OCI-LY7 (cell line): ENCODE results near the gene NOCT. TPM values are rescaled to one million over a fixed set of nuclear protein-coding genes. Genes with fewer than 3 reads are reported as not detected.

Experiments used
- BruUV-seq: library from RNA; stranded (reverse); fragments of 400-500 nt; replicated peaks from 2 replicates; lab custom pipeline; 2021; lab: Mats Ljungman, UMichigan
- CTCF ChIA-PET: fragments of 300-600 bp; sonication (Branson Sonifier 250); formaldehyde crosslinking; loops from one replicate; lab custom pipeline; 2022; ENCODE audit warnings: antibody characterized with exemption; ENCODE audit not compliant: unreplicated experiment; lab: Charles Lee
- POLR2A ChIA-PET: fragments of 300-600 bp; sonication (Branson Sonifier 250); formaldehyde crosslinking; loops from one replicate; lab custom pipeline; 2022; ENCODE audit warnings: antibody characterized with exemption; lab: Charles Lee
- DNase-seq: peaks from one replicate; pipeline ENCODE4 v3.0.0-alpha.2; 2015; ENCODE audit warnings: low spot score
- H2AFZ ChIP-seq: fragments of 200-600 bp; sonication (generic), shearing (Covaris generic); 2 replicates; pipeline ENCODE4 v1.6.1; 2014; ENCODE audit warnings: mild to moderate bottlenecking, antibody characterized with exemption, low read length, moderate library complexity
- H3K27ac ChIP-seq: fragments of 200-600 bp; sonication (generic); 2 replicates; pipeline ENCODE4 v1.5.1; 2014; ENCODE audit warnings: mixed run types, low read depth, mild to moderate bottlenecking, moderate library complexity, low read length, inconsistent platforms; ENCODE audit not compliant: poor library complexity, severe bottlenecking
- H3K36me3 ChIP-seq: fragments of 200-600 bp; sonication (generic); 2 replicates; pipeline ENCODE4 v1.6.1; 2014; ENCODE audit warnings: mild to moderate bottlenecking, antibody characterized with exemption, low read length, moderate library complexity, mixed read lengths; ENCODE audit not compliant: insufficient read depth
- H3K4me1 ChIP-seq: fragments of 200-600 bp; sonication (generic); 2 replicates; pipeline ENCODE4 v1.5.1; 2014; ENCODE audit warnings: mild to moderate bottlenecking, low read length; ENCODE audit not compliant: insufficient read depth, poor library complexity, severe bottlenecking
- H3K4me2 ChIP-seq: fragments of 200-600 bp; sonication (generic); 2 replicates; pipeline ENCODE4 v1.6.1; 2014; ENCODE audit warnings: mild to moderate bottlenecking, low read length
- H3K4me3 ChIP-seq: fragments of 200-600 bp; sonication (generic); 2 replicates; pipeline ENCODE4 v1.5.1; 2014; ENCODE audit warnings: mild to moderate bottlenecking, low read depth, low read length; ENCODE audit not compliant: poor library complexity, severe bottlenecking
- H3K79me2 ChIP-seq: fragments of 200-600 bp; sonication (generic); 2 replicates; pipeline ENCODE4 v1.6.1; 2016; ENCODE audit warnings: low read depth, mild to moderate bottlenecking, low read length, moderate library complexity, mixed read lengths; ENCODE audit not compliant: insufficient read depth
- H3K9me2 ChIP-seq: fragments of 200-600 bp; sonication (generic); 2 replicates; pipeline ENCODE4 v1.6.1; 2016; ENCODE audit warnings: mild to moderate bottlenecking, low read length, mixed read lengths; ENCODE audit not compliant: insufficient read depth
- H3K9me3 ChIP-seq: fragments of 200-600 bp; sonication (generic); 2 replicates; pipeline ENCODE4 v1.6.1; 2014; ENCODE audit warnings: mild to moderate bottlenecking, mixed run types, low read length, mixed read lengths
- H4K20me1 ChIP-seq: fragments of 200-600 bp; sonication (generic); 2 replicates; pipeline ENCODE4 v1.6.1; 2014; ENCODE audit warnings: mild to moderate bottlenecking, antibody characterized with exemption, low read length, moderate library complexity, mixed read lengths; ENCODE audit not compliant: insufficient read depth
- EZH2phosphoT487 ChIP-seq: fragments of 200-600 bp; sonication (generic); IDR thresholded peaks from 2 replicates; pipeline ENCODE4 v1.6.1; 2018; ENCODE audit warnings: low read depth, borderline replicate concordance, mild to moderate bottlenecking, mixed run types, antibody characterized with exemption, low read length, moderate library complexity, mixed read lengths
- intact Hi-C: fragments of 100-400 bp; cut with micrococcal nuclease; formaldehyde crosslinking; loops from one replicate; pipeline ENCODE4 v1.10.0; 2022; ENCODE audit not compliant: unreplicated experiment
- total RNA-seq, 2 experiments: library from RNA; depleted of rRNA in 1 of 2; stranded (reverse); fragments of >200 nt in 1 of 2; shearing (Covaris generic) in 1 of 2; gene quantifications; 2 replicates each; pipeline ENCODE4 v1.2.3, GENCODE V29; 2014 to 2022
- TF ChIP-seq, protein P1 (sequence below): fragments of 200-600 bp; sonication (generic); conservative IDR thresholded peaks from 2 replicates; pipeline ENCODE4 v1.5.1; 2014; ENCODE audit warnings: mild to moderate bottlenecking, antibody characterized with exemption, low read length, moderate library complexity, mixed read lengths

The NOCT gene
- total RNA-seq, 2 experiments from 2014 or later: 17.8 to 22.8 TPM

DNA sequence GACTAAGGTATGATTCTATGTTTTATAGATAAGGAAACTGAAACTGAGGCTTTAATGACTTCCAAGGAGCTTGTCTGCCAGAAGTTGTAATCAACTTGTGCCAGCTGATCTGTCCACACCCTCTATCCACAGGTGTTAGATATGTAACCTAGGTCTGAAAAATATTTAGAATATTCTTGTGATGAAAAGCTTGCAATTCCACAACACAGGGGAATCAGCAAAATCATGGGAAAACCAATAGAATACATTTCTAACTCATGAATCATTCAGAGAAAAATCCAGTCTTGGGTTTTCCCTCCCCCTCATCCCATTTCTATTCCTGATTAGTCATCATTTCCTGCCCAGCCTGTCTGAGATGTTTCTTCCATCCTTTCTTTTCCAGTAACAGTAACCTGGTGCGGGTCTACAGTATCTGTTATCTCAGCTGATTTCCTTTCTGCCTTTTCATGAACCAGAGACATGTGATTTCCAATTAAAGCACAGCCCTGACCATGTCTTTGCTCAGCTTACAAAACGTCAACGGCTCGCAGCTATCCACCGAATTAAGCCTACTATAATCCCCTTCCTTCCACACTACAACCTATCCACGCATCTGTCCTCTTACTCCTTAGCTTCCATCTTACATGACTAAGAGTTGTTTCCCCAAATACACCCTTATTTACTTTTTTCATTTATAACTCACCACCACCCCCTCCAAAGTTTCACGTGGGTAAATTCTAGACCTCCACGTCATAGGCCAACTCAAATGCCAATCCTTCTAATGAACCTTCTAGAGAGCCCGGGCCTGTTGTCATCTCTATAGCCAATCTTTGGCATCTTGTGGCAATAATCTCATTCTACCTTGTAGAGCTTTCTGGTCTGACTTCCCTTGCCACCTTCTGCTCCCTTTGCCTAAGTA, 961 bp upstream of the NOCT start:
- Histone ChIP-seq H3K9me2 (no peaks in the 10 kb centered on the region), H3K4me1 (peaks cover 36% of the 10 kb centered on the region), H3K9me3 (no peaks in the 10 kb centered on the region), H2AFZ (peak overlapping the region; percentile 73; the same call in 1 of the 2 replicates), H3K27ac (peak overlapping the region; percentile 79), H4K20me1 (peaks cover 13% of the 10 kb centered on the region; the same call in 1 of the 2 replicates), H3K36me3 (peaks cover 10% of the 10 kb centered on the region), H3K4me3 (peak overlapping the region; percentile 88), H3K4me2 (peak overlapping the region; percentile 64), H3K79me2 (peaks cover 35% of the 10 kb centered on the region)
- POLR2A ChIA-PET: interaction anchor here (0.6 to 1.9 kb wide), 12 partner anchors 8 to 772 kb away, joined by 3 to 7 read pairs (median 4); partner anchors contain the start of gene SLC7A11
- CTCF ChIA-PET: interaction anchor here (1.6 kb wide), 1 partner anchor 12 kb away, joined by 5 read pairs; no protein-coding TSS in a partner anchor
- no peak for DNase-seq
- TF ChIP-seq EZH2phosphoT487: no peak
- TF ChIP-seq, protein P1, sequence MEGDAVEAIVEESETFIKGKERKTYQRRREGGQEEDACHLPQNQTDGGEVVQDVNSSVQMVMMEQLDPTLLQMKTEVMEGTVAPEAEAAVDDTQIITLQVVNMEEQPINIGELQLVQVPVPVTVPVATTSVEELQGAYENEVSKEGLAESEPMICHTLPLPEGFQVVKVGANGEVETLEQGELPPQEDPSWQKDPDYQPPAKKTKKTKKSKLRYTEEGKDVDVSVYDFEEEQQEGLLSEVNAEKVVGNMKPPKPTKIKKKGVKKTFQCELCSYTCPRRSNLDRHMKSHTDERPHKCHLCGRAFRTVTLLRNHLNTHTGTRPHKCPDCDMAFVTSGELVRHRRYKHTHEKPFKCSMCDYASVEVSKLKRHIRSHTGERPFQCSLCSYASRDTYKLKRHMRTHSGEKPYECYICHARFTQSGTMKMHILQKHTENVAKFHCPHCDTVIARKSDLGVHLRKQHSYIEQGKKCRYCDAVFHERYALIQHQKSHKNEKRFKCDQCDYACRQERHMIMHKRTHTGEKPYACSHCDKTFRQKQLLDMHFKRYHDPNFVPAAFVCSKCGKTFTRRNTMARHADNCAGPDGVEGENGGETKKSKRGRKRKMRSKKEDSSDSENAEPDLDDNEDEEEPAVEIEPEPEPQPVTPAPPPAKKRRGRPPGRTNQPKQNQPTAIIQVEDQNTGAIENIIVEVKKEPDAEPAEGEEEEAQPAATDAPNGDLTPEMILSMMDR: no peak
- no TSS peak for BruUV-seq
- intact Hi-C loops: loop anchor here (1.0 to 5.0 kb wide), 4 partner anchors 69 to 1138 kb away; partner anchors contain the start of genes ELF2, MAML3 and SETD7

DNA sequence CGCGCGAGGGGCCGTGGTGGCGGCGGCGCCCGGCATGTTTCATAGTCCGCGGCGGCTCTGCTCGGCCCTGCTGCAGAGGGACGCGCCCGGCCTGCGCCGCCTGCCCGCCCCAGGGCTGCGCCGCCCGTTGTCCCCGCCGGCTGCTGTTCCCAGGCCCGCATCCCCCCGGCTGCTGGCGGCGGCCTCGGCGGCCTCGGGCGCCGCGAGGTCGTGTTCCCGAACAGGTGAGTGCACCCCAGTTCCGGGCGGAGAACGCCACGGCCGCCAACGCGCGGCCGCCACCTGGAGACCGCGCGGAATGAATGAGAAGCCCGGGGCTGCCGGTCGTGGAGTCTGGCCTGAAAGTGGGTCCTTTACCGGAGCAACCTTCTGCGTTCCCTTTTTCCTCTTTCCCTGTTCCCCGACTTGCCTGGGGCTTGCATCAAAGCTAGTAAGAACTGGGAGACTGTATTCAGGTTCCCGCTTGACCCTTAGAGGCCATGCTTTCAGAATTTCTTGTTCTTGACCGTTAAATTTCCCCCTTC, 429 bp downstream of the NOCT start:
- H3K27ac ChIP-seq: peak overlapping the region; percentile 79
- no peaks in the 10 kb centered on the region for H3K9me3 ChIP-seq
- H3K79me2 ChIP-seq: peaks cover 49% of the 10 kb centered on the region
- DNase-seq: peak; percentile 78
- H3K9me2 ChIP-seq: no peaks in the 10 kb centered on the region
- H3K4me1 ChIP-seq: peaks cover 38% of the 10 kb centered on the region
- H4K20me1 ChIP-seq: peaks cover 13% of the 10 kb centered on the region; the same call in 1 of the 2 replicates
- H3K4me3 ChIP-seq: peak overlapping the region; percentile 88
- ChIA-PET CTCF (interaction anchor here (1.6 kb wide), 1 partner anchor 11 kb away, joined by 5 read pairs; no protein-coding TSS in a partner anchor), POLR2A (interaction anchor here (0.6 to 4.7 kb wide), 10 partner anchors 9 to 335 kb away, joined by 3 to 24 read pairs (median 4); no protein-coding TSS in a partner anchor)
- TF ChIP-seq EZH2phosphoT487: no peak
- TF ChIP-seq, protein P1: no peak; the same call in 1 of the 2 replicates
- BruUV-seq: no TSS peak
- intact Hi-C loops: loop anchor here (1.0 to 5.0 kb wide), 5 partner anchors 67 to 1136 kb away; partner anchors contain the start of genes ELF2, MAML3 and SETD7
- peaks cover 24% of the 10 kb centered on the region for H3K36me3 ChIP-seq
- peak overlapping the region; percentile 73; the same call in 1 of the 2 replicates for H2AFZ ChIP-seq
- peak overlapping the region; percentile 64 for H3K4me2 ChIP-seq
